SK-N-SH (cell line): ENCODE data around the gene GCC1. TPM values are rescaled to one million over a fixed set of nuclear protein-coding genes. Genes with fewer than 3 reads are reported as not detected.
"Not testable (repeated sequence)": the region's sequence is repeated elsewhere in the genome, so short reads cannot be mapped to it uniquely, and the experiment has no call there.

Source experiments
- CTCF ChIA-PET: fragments of 300-600, 350-600 bp; formaldehyde crosslinking; extraction: SDS; loops from one replicate; lab custom pipeline; 2021; lab: Yijun Ruan, JAX
- POLR2A ChIA-PET: fragments of 350-600 bp; sonication (Branson Sonifier 250); formaldehyde crosslinking; extraction: SDS; loops from one replicate; lab custom pipeline; 2020; ENCODE audit warnings: antibody characterized with exemption, inconsistent platforms; lab: Yijun Ruan, JAX
- DNase-seq: peaks from one replicate; pipeline ENCODE4 v3.0.0; 2012
- H2AFZ ChIP-seq: fragments of 200-600 bp; sonication (generic); 2 replicates; pipeline ENCODE4 v1.8.1; 2016; ENCODE audit warnings: antibody characterized with exemption, mild to moderate bottlenecking, low read depth
- H3F3A ChIP-seq: fragments of 200-600 bp; sonication (generic); replicated peaks from 2 replicates; pipeline ENCODE3; 2016; ENCODE audit warnings: antibody characterized with exemption, mild to moderate bottlenecking; ENCODE audit not compliant: insufficient read depth
- H3K27ac ChIP-seq, 2 experiments: fragments of 200-500 bp in 1 of 2; fragments of 200-600 bp in 1 of 2; sonication (Bioruptor generic) in 1 of 2; sonication (generic), shearing (Covaris generic) in 1 of 2; 2 replicates each; pipeline versions ENCODE4 v1.5.1 to v1.6.1; 2014 to 2016; ENCODE audit warnings: low read depth in 2 of 2, inconsistent platforms in 1 of 2, low read length in 1 of 2, mild to moderate bottlenecking in 1 of 2, mixed read lengths in 1 of 2
- H3K27me3 ChIP-seq: fragments of 200-600 bp; sonication (generic), shearing (Covaris generic); 2 replicates; pipeline ENCODE4 v1.6.1; 2016; ENCODE audit warnings: mixed run types; ENCODE audit not compliant: insufficient read depth
- H3K36me3 ChIP-seq, 2 experiments: fragments of 200-500 bp in 1 of 2; fragments of 200-600 bp in 1 of 2; sonication (Bioruptor generic) in 1 of 2; sonication (generic) in 1 of 2; replicated peaks in 1 of 2; 2 replicates each; pipeline versions ENCODE3 to v1.5.1; 2014 to 2016; ENCODE audit warnings: low read length in 1 of 2, mild to moderate bottlenecking in 1 of 2; ENCODE audit not compliant: insufficient read depth in 2 of 2, control insufficient read depth in 1 of 2
- H3K4me1 ChIP-seq, 2 experiments: fragments of 200-500 bp in 1 of 2; fragments of 200-600 bp in 1 of 2; sonication (Bioruptor generic) in 1 of 2; sonication (generic), shearing (Covaris generic) in 1 of 2; 2 replicates each; pipeline versions ENCODE4 v1.5.1 to v1.6.1; 2014 to 2016; ENCODE audit warnings: low read depth in 1 of 2, low read length in 1 of 2, mixed run types in 1 of 2; ENCODE audit not compliant: insufficient read depth in 2 of 2, control insufficient read depth in 1 of 2
- H3K4me2 ChIP-seq: fragments of 200-600 bp; sonication (generic), shearing (Covaris generic); 2 replicates; pipeline ENCODE4 v1.6.1; 2017; ENCODE audit warnings: mixed run types
- H3K4me3 ChIP-seq, 2 experiments: fragments of 200-500 bp in 1 of 2; fragments of 200-600 bp in 1 of 2; sonication (Bioruptor generic) in 1 of 2; sonication (generic), shearing (Covaris generic) in 1 of 2; 2 replicates each; pipeline versions ENCODE4 v1.5.1 to v1.8.1; 2014 to 2016; ENCODE audit warnings: low read depth in 2 of 2, inconsistent platforms in 1 of 2, low read length in 1 of 2, mild to moderate bottlenecking in 1 of 2, mixed read lengths in 1 of 2, moderate library complexity in 1 of 2
- H3K79me2 ChIP-seq: fragments of 200-600 bp; sonication (generic); 2 replicates; pipeline ENCODE4 v1.8.1; 2017; ENCODE audit warnings: mild to moderate bottlenecking; ENCODE audit not compliant: insufficient read depth
- H3K9ac ChIP-seq: fragments of 200-600 bp; sonication (generic); 2 replicates; pipeline ENCODE4 v1.6.1; 2017; ENCODE audit warnings: mixed run types
- H3K9me2 ChIP-seq: fragments of 200-600 bp; sonication (generic); 2 replicates; pipeline ENCODE4 v1.6.1; 2017; ENCODE audit warnings: mixed run types
- H3K9me3 ChIP-seq: fragments of 200-600 bp; sonication (generic); 2 replicates; pipeline ENCODE4 v1.6.1; 2017; ENCODE audit warnings: mixed run types, mild to moderate bottlenecking, moderate library complexity
- H4K20me1 ChIP-seq: fragments of 200-600 bp; sonication (generic); 2 replicates; pipeline ENCODE4 v1.6.1; 2017; ENCODE audit warnings: mild to moderate bottlenecking, mixed run types; ENCODE audit not compliant: insufficient read depth
- CHD2 ChIP-seq: fragments of 150-350 bp; IDR thresholded peaks from 2 replicates; pipeline ENCODE4 v1.6.1; 2018; ENCODE audit warnings: low read length; ENCODE audit not compliant: partially characterized antibody
- ELF1 ChIP-seq: IDR thresholded peaks from 2 replicates; pipeline ENCODE4 v1.4.0; 2012
- EP300 ChIP-seq, 2 experiments: IDR thresholded peaks; 2 replicates each; pipeline versions ENCODE4 v1.4.0 to v1.6.1; 2012; ENCODE audit warnings: borderline replicate concordance in 1 of 2, low read depth in 1 of 2, low read length in 1 of 2
- EZH2phosphoT487 ChIP-seq: fragments of 200-600 bp; sonication (generic); IDR thresholded peaks from 2 replicates; pipeline ENCODE4 v1.6.1; 2017; ENCODE audit warnings: low read depth, mixed run types, mild to moderate bottlenecking, antibody characterized with exemption, moderate library complexity, borderline replicate concordance
- FOSL2 ChIP-seq: IDR thresholded peaks from 2 replicates; pipeline ENCODE4 v1.4.0; 2012; ENCODE audit warnings: low read depth, mild to moderate bottlenecking, moderate library complexity, borderline replicate concordance
- FOXJ3 ChIP-seq: sonication (generic); formaldehyde crosslinking; IDR thresholded peaks from 2 replicates; pipeline ENCODE4 v1.5.1; 2020; ENCODE audit warnings: mild to moderate bottlenecking, missing genetic modification reagents
- FOXM1 ChIP-seq: IDR thresholded peaks from 2 replicates; pipeline ENCODE4 v1.4.0; 2012; ENCODE audit warnings: low read depth, mild to moderate bottlenecking
- GABPA ChIP-seq: IDR thresholded peaks from 2 replicates; pipeline ENCODE4 v1.4.0; 2012; ENCODE audit warnings: low read depth, mild to moderate bottlenecking
- GATA2 ChIP-seq: sonication (generic); formaldehyde crosslinking; IDR thresholded peaks from 2 replicates; pipeline ENCODE4 v1.5.0; 2020; ENCODE audit warnings: mild to moderate bottlenecking, missing genetic modification reagents
- JUND ChIP-seq: IDR thresholded peaks from 2 replicates; pipeline ENCODE4 v1.4.0; 2012
- MEF2A ChIP-seq: IDR thresholded peaks from 2 replicates; pipeline ENCODE4 v1.4.0; 2012; ENCODE audit warnings: low read depth, borderline replicate concordance
- MXI1 ChIP-seq: IDR thresholded peaks from 2 replicates; pipeline ENCODE4 v1.6.1; 2012; ENCODE audit warnings: mild to moderate bottlenecking, low read depth, low read length, improper control_type of control experiment
- NFIC ChIP-seq: IDR thresholded peaks from 2 replicates; pipeline ENCODE4 v1.4.0; 2012; ENCODE audit warnings: borderline replicate concordance
- NRF1 ChIP-seq: IDR thresholded peaks from 2 replicates; pipeline ENCODE4 v1.6.1; 2012; ENCODE audit warnings: low read depth, mild to moderate bottlenecking, low read length
- RAD21 ChIP-seq: IDR thresholded peaks from 2 replicates; pipeline ENCODE4 v1.6.1; 2012; ENCODE audit warnings: mild to moderate bottlenecking, low read length
- RCOR1 ChIP-seq: fragments of 150-350 bp; IDR thresholded peaks from 2 replicates; pipeline ENCODE4 v1.6.1; 2017; ENCODE audit warnings: antibody characterized with exemption, low read length
- RFX5 ChIP-seq: IDR thresholded peaks from 2 replicates; pipeline ENCODE4 v1.6.1; 2012; ENCODE audit warnings: mild to moderate bottlenecking, improper control_type of control experiment, low read length
- RXRA ChIP-seq: IDR thresholded peaks from 2 replicates; pipeline ENCODE4 v1.4.0; 2012; ENCODE audit warnings: low read depth, mild to moderate bottlenecking, borderline replicate concordance
- SIN3A ChIP-seq: IDR thresholded peaks from 2 replicates; pipeline ENCODE4 v1.6.1; 2012; ENCODE audit warnings: low read depth, mild to moderate bottlenecking, low read length, moderate library complexity, borderline replicate concordance
- SMC3 ChIP-seq: IDR thresholded peaks from 2 replicates; pipeline ENCODE4 v1.6.1; 2012; ENCODE audit warnings: low read depth, low read length, improper control_type of control experiment
- TAF1 ChIP-seq: IDR thresholded peaks from 2 replicates; pipeline ENCODE4 v1.6.1; 2012; ENCODE audit warnings: low read depth, mild to moderate bottlenecking, low read length, moderate library complexity, borderline replicate concordance
- TCF12 ChIP-seq: IDR thresholded peaks from 2 replicates; pipeline ENCODE4 v1.4.0; 2012
- TEAD4 ChIP-seq: IDR thresholded peaks from 2 replicates; pipeline ENCODE4 v1.4.0; 2012; ENCODE audit warnings: mild to moderate bottlenecking, borderline replicate concordance; ENCODE audit not compliant: insufficient read depth
- USF1 ChIP-seq: IDR thresholded peaks from 2 replicates; pipeline ENCODE4 v1.4.0; 2012; ENCODE audit warnings: low read depth, borderline replicate concordance
- YY1 ChIP-seq: IDR thresholded peaks from 2 replicates; pipeline ENCODE4 v1.4.0; 2012; ENCODE audit warnings: low read depth, mild to moderate bottlenecking
- ZBTB33 ChIP-seq: IDR thresholded peaks from 2 replicates; pipeline ENCODE4 v1.4.0; 2012; ENCODE audit warnings: low read depth, borderline replicate concordance
- WGBS: methylation state at CpG from one replicate; pipeline ENCODE4 v1.1.6; 2017; ENCODE audit warnings: low lambda C conversion rate; 5-methylcytosine and 5-hydroxymethylcytosine counted together
- polyA plus RNA-seq, 3 experiments: library from polyadenylated mRNA; depleted of rRNA; stranded (reverse); fragments of >200 nt; gene quantifications; 2 replicates each; pipeline ENCODE4 v1.2.3, GENCODE V29; 2012
- TF ChIP-seq, protein P1 (sequence below): IDR thresholded peaks from 2 replicates; pipeline ENCODE4 v1.4.0; 2012; ENCODE audit warnings: low read depth
- TF ChIP-seq, protein P2 (sequence below): fragments of 150-350 bp; IDR thresholded peaks from 2 replicates; pipeline ENCODE4 v1.6.1; 2017; ENCODE audit warnings: antibody characterized with exemption, low read length, low read depth, borderline replicate concordance
- TF ChIP-seq, protein P3 (sequence below): IDR thresholded peaks from 2 replicates; pipeline ENCODE4; 2012
- TF ChIP-seq, protein P4 (sequence below): fragments of 150-350 bp; IDR thresholded peaks from 2 replicates; pipeline ENCODE4 v1.6.1; 2016; ENCODE audit warnings: mild to moderate bottlenecking, low read depth, low read length

GCC1 gene
- polyA plus RNA-seq, 1 of the 3 experiments (the other 2 are of a cell fraction) = 8.4 TPM

DNA sequence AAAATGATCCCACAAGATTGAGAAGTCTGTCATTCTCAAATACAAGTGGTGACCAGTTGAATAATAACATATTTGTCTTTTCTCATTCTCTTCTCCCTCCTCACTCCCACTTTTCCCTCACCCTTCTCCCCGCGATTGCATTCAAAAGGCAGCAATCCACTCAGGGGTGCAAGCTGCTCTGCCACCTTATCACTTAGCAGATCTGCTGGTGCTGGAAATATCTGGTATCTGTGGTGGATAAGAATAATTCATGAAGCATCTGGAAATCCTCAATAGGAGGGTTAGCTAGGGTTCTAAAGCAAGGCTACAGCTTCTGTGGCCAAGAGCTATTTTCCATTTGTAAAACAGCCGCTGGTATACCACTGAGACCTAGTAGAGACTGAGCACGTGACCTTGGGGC is 43.8 kb downstream of the GCC1 start:
- 31% methylated on average over 4 of the region's 4 CpGs for WGBS
- CTCF ChIA-PET = interaction anchor here (1.3 to 1.5 kb wide), 2 partner anchors 15 to 27 kb away, joined by 3 to 5 read pairs; no protein-coding TSS in a partner anchor

DNA sequence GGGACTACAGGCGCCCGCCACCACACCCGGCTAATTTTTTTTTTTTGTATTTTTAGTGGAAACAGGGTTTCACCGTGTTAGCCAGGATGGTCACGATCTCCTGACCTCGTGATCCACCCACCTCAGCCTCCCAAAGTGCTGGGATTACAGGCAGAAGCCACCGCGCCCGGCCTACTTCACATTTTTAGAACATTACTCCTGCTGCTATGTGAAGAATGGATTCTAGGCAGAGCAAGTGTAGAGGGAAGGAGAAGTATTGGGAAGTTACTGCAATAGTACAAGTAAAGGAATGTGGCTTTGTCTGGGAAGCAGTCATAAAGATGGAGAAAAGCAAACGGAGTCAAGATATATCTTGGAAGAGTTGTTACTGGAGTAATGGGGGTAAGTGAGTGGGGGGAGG is 44.9 kb downstream of the GCC1 start:
- peaks cover 16% of the 10 kb centered on the region; the same call in 1 of the 2 replicates for H3K27me3 ChIP-seq
- H3F3A ChIP-seq, H3K79me2 ChIP-seq, H3K27ac ChIP-seq, DNase-seq, H2AFZ ChIP-seq, H3K36me3 ChIP-seq, H3K4me2 ChIP-seq, H3K4me3 ChIP-seq, POLR2A ChIA-PET, H4K20me1 ChIP-seq, H3K9me3 ChIP-seq, H3K9me2 ChIP-seq, H3K4me1 ChIP-seq, H3K9ac ChIP-seq: not testable (repeated sequence)
- CTCF ChIA-PET = interaction anchor here (1.3 kb wide), 1 partner anchor 669 kb away, joined by 3 read pairs; no protein-coding TSS in a partner anchor
- 58% methylated on average over 10 of the region's 10 CpGs for WGBS

More for the DNA sequence above, 43.8 kb downstream of the GCC1 start:
- Histone ChIP-seq H3K27me3 (peaks cover 9% of the 10 kb centered on the region; the same call in 1 of the 2 replicates), H3K9me3 (no peaks in the 10 kb centered on the region), H3K36me3 (no peaks in the 10 kb centered on the region), H3K4me2 (no peak overlapping the region), H3K9ac (no peak overlapping the region), H3K4me1 (peaks cover 0 to 8% of the 10 kb centered on the region in 2 experiments; a peak in 1 of 4 replicates), H3K9me2 (no peaks in the 10 kb centered on the region), H4K20me1 (no peaks in the 10 kb centered on the region), H2AFZ (no peak overlapping the region), H3K4me3 (no peak overlapping the region), H3K79me2 (no peaks in the 10 kb centered on the region), H3K27ac (no peak overlapping the region), H3F3A (no peaks in the 10 kb centered on the region)
- peak; percentile 27 for DNase-seq
- peak; percentile 24; the same call in 1 of the 2 replicates for TF ChIP-seq TCF12
- TF ChIP-seq EP300 (IDR thresholded peaks at IDR 0.05; ENCODE audit: borderline replicate concordance in 1 of 2, low read depth in 1 of 2, low read length in 1 of 2) = 0 out of 4 replicates have a peak, but pooled peaks of 1 of the 2 experiments have one; percentile 16
- TF ChIP-seq RCOR1 = no peak
- no peak for TF ChIP-seq JUND
- TF ChIP-seq, protein P1, sequence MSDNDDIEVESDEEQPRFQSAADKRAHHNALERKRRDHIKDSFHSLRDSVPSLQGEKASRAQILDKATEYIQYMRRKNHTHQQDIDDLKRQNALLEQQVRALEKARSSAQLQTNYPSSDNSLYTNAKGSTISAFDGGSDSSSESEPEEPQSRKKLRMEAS = no peak
- TF ChIP-seq RFX5 = no peak
- TF ChIP-seq FOXJ3 = no peak
- no peak for TF ChIP-seq CHD2
- TF ChIP-seq GATA2 (CRISPR knock-in tag) = peak; percentile 81
- TF ChIP-seq FOXM1 = no peak
- TF ChIP-seq SMC3 = no peak
- TF ChIP-seq FOSL2 = no peak
- TF ChIP-seq TEAD4 = no peak
- no peak for TF ChIP-seq NFIC
- TF ChIP-seq YY1 = no peak
- TF ChIP-seq MEF2A = no peak
- TF ChIP-seq USF1 = peak; percentile 52; the same call in 1 of the 2 replicates
- no peak for TF ChIP-seq MXI1
- no peak for TF ChIP-seq SIN3A
- TF ChIP-seq ZBTB33 = no peak
- TF ChIP-seq NRF1 = no peak
- TF ChIP-seq RXRA = no peak
- no peak for TF ChIP-seq TAF1
- TF ChIP-seq GABPA = no peak
- TF ChIP-seq EZH2phosphoT487 = no peak
- TF ChIP-seq, protein P2, sequence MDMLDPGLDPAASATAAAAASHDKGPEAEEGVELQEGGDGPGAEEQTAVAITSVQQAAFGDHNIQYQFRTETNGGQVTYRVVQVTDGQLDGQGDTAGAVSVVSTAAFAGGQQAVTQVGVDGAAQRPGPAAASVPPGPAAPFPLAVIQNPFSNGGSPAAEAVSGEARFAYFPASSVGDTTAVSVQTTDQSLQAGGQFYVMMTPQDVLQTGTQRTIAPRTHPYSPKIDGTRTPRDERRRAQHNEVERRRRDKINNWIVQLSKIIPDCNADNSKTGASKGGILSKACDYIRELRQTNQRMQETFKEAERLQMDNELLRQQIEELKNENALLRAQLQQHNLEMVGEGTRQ = no peak
- TF ChIP-seq RAD21 = no peak
- TF ChIP-seq ELF1 = no peak
- TF ChIP-seq, protein P3, sequence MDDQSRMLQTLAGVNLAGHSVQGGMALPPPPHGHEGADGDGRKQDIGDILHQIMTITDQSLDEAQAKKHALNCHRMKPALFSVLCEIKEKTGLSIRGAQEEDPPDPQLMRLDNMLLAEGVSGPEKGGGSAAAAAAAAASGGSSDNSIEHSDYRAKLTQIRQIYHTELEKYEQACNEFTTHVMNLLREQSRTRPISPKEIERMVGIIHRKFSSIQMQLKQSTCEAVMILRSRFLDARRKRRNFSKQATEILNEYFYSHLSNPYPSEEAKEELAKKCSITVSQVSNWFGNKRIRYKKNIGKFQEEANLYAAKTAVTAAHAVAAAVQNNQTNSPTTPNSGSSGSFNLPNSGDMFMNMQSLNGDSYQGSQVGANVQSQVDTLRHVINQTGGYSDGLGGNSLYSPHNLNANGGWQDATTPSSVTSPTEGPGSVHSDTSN = 0 out of 2 replicates have a peak, but pooled peaks have one; percentile 6
- TF ChIP-seq, protein P4, sequence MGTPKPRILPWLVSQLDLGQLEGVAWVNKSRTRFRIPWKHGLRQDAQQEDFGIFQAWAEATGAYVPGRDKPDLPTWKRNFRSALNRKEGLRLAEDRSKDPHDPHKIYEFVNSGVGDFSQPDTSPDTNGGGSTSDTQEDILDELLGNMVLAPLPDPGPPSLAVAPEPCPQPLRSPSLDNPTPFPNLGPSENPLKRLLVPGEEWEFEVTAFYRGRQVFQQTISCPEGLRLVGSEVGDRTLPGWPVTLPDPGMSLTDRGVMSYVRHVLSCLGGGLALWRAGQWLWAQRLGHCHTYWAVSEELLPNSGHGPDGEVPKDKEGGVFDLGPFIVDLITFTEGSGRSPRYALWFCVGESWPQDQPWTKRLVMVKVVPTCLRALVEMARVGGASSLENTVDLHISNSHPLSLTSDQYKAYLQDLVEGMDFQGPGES = no peak
- POLR2A ChIA-PET = no interaction called here
